NCI-H2171 treated with DMSO at 0.1 percent for 48 hours (cell line): Measurements from ENCODE around the gene OR5C1.
"Not testable (repeated sequence)": the region's sequence is repeated elsewhere in the genome, so short reads cannot be mapped to it uniquely, and the experiment has no call there.

Experiments used
- DNase-seq: peaks from one replicate; lab custom pipeline; 2025; lab: John Stamatoyannopoulos, UW

Gene OR5C1

DNA sequence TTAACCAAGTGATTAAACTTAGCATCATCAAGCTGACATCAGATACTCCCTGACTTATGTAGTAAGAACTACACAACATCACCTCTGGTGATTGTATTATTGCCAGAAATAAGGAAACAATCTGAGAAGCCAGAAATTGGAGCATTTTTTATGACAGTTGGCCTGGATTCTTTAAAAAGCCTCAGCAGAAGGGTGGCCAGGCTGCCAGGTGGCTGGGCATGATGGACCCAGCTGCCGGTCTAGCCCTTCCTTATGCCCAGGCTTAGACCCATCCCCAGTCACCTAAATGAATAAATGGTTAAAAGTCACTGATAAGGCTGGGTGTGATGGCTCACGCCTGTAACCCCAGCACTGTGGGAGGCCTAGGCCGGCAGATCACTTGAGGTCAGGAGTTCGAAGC, 24.0 kb downstream of the OR5C1 start:
- no peak for DNase-seq

DNA sequence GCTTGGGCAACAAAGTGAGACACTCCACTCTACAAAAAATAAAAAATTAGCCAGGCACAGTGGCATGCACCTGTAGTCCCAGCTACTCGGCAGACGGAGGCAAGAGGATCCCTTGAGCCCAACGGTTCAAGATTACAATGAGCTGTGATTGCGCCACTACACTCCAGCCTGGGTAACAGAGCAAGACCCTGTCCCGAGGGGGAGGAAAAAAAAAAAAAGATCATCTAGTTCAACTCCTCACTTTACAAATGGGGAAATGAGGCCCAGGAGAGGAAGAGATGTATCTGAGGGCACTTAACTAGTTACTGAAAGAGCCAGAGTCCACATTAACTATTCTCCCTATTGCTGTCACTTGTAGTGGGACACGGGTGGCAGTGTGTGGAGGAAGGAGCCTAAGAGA, 25.8 kb downstream of the OR5C1 start:
- peak; percentile 26 for DNase-seq

DNA sequence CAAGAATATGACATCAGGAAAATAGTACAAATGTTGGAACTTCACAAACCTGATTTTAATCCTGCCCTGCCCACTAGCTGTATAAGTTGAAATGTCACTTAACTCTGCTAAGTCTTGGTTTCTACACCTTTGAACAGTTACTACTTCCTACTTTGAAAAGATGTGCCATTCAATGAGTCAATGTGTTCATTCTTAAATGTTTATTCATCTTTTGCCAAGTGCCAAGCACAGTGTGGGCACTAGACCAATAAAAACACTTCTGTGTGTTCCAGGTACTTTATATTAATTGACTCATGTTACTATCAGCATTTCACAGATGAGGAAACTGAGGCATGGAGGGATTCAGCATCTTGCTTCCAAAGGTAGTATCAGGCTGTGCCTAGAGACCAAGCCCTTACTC, 26.8 kb downstream of the OR5C1 start:
- DNase-seq: no peak

GRCh38 chr9:122816163-122816867, 27.6 kb downstream of the OR5C1 start:
- DNase-seq: no peak

DNA sequence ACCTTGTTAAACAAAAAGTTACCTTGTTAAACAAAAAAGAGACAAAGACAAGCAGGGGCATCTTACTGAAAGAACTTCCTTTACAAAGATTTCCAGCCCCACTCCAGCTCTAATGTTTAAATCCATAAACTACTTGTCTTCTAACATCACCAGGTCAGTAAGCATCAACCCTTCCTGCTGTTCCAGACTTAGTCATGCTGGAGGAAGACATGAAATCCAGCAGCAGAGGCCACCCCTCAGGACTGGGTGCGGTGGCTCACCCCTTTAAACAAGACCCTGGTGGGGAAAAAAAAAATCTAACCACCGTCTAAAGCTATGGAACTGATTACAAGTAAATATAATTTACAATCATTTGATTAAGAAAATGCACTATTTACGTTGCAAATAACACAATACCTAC, 30.6 kb downstream of the OR5C1 start:
- DNase-seq: no peak

- DNase-seq: no peak
Observed at GRCh38 chr9:122819791-122820489, 31.2 kb downstream of the OR5C1 start.

DNA sequence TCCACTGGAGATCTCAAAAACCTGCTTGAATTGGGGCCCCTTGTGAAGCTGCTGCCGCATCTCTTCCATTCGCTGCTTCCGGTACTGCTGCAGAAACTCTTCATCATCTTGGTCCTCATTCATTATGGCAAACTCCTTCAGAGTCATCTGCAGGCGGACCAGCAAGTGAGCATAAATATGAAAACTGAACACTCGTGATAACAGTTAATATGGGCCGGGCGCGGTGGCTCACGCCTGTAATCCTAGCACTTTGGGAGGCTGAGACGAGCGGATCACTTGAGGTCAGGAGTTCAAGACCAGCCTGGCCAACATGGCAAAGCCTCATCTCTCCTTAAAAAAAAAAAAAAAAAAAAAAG, 31.7 kb downstream of the OR5C1 start:
- no peak for DNase-seq

DNA sequence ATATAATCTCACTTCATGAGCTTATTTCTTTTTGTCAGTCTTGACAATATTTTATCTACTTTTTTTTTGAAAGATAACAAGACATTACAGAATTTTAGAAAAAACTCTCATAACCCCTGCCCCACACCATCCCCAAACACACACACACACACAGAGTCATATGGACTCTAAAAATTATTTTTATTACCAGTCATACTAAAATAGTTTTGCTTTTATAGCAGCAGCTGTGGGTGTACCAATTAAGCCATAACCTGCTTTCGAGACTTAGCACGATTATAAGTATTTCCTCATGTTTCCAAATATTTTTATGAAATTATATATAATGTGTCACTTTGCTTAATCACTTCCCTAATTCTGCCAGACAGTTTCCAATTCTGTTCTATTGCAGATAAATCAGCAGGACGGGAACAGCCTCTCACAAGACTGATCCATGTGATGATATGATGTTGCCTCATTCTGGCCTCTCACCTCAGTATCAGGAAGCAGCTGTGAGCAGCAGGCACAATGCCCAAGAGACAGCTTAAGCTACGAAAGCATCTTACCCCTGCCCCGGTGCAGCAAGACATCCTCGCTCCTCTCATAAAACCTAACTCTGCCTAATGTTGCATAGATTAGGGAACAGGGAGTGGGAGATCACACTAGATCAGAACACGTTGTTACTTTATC, 32.7 kb downstream of the OR5C1 start:
- peak; percentile 70 for DNase-seq

DNA sequence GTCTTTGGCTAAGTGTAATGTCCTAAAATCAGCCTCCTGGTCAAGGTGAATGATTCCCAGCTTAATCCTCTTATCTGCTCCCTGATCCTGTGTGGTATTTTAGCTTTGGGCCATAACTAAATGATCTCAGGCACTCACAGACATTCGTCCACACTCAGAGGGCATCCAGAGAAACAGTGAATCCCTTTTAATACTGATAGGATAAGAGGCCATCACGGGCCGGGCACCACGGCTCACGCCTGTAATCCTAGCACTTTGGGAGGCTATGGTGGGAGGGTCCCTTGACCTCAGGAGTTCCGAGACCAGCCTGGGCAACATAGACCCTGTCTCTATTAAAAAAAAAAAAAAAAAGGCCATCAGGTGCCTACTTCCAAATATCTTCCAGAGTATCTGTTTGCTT, 33.3 kb downstream of the OR5C1 start:
- no peak for DNase-seq

- no peak for DNase-seq
Observed at GRCh38 chr9:122822938-122823337, 34.2 kb downstream of the OR5C1 start.

DNA sequence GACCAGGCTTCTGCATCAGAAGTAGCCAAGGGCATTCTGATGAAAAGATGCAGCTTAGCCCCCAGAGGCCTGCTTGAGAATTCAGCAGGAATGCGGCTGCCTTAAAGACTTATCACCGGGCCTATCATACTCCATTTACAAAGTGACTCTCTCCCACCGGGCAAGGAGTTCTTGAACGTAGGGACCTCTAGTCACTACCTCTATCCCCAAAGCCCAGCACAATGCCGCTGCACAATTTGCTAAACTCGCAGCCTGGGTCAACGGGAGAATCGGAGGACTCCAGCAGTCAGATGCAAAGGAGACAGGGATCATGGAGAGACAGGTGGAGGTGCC, 39.0 kb downstream of the OR5C1 start:
- DNase-seq: no peak

GRCh38 chr9:122828965-122829284, 40.2 kb downstream of the OR5C1 start:
- DNase-seq: not testable (repeated sequence)

- no peak for DNase-seq
Observed at GRCh38 chr9:122832194-122832593, 43.5 kb downstream of the OR5C1 start.

GRCh38 chr9:122835313-122835731, 46.6 kb downstream of the OR5C1 start:
- DNase-seq: peak; percentile 5

- DNase-seq: no peak
Observed at GRCh38 chr9:122837266-122837850, 48.6 kb downstream of the OR5C1 start.

DNA sequence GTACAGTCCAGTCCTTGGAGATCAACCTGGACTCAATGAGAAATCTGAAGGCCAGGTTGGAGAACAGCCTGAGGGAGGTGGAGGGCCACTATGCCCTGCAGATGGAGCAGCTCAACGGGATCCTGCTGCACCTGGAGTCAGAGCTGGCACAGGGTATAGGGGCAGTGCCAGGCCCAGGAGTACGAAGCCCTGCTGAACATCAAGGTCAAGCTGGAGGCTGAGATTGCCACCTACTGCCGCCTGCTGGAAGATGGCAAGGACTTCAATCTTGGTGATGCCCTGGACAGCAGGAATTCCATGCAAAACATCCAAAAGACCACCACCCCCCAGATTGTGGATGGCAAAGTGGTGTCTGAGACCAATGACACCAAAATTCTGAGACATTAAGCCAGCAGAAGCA, 49.7 kb downstream of the OR5C1 start:
- DNase-seq: not testable (repeated sequence)
